Hepatocyte (in vitro differentiated cells): ENCODE results near the gene RBAK.

ENCODE experiments used
- EZH2 ChIP-seq: fragments of 200-600 bp; sonication (generic); IDR thresholded peaks from 2 replicates; pipeline ENCODE4 v1.6.1; 2016; ENCODE audit warnings: antibody characterized with exemption, mild to moderate bottlenecking, borderline replicate concordance
- EZH2phosphoT487 ChIP-seq: fragments of 200-600 bp; sonication (generic); IDR thresholded peaks from one replicate; pipeline ENCODE4 v1.6.1; 2018; ENCODE audit warnings: antibody characterized with exemption, mild to moderate bottlenecking, low read depth, moderate library complexity; ENCODE audit not compliant: unreplicated experiment, severe bottlenecking
- TF ChIP-seq, protein P1 (sequence below): fragments of 200-600 bp; sonication (generic); IDR thresholded peaks from 2 replicates; pipeline ENCODE4 v1.5.1; 2016; ENCODE audit warnings: antibody characterized with exemption, mild to moderate bottlenecking; ENCODE audit not compliant: poor library complexity

- TF ChIP-seq EZH2phosphoT487 (no peak), EZH2 (no peak)
- TF ChIP-seq, protein P1, sequence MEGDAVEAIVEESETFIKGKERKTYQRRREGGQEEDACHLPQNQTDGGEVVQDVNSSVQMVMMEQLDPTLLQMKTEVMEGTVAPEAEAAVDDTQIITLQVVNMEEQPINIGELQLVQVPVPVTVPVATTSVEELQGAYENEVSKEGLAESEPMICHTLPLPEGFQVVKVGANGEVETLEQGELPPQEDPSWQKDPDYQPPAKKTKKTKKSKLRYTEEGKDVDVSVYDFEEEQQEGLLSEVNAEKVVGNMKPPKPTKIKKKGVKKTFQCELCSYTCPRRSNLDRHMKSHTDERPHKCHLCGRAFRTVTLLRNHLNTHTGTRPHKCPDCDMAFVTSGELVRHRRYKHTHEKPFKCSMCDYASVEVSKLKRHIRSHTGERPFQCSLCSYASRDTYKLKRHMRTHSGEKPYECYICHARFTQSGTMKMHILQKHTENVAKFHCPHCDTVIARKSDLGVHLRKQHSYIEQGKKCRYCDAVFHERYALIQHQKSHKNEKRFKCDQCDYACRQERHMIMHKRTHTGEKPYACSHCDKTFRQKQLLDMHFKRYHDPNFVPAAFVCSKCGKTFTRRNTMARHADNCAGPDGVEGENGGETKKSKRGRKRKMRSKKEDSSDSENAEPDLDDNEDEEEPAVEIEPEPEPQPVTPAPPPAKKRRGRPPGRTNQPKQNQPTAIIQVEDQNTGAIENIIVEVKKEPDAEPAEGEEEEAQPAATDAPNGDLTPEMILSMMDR: no peak
These were observed 48.3 kb downstream of the RBAK start for GRCh38 chr7:5093948-5094347.
